HG02870 (cell line): ENCODE results near the gene STRN4.

Source experiments
- ATAC-seq: cut with Tn5 transposase; IDR thresholded peaks from one replicate; pipeline ENCODE4 v1.9.1; 2021; ENCODE audit warnings: mild to moderate bottlenecking, moderate library complexity; ENCODE audit not compliant: unreplicated experiment

STRN4 gene

DNA sequence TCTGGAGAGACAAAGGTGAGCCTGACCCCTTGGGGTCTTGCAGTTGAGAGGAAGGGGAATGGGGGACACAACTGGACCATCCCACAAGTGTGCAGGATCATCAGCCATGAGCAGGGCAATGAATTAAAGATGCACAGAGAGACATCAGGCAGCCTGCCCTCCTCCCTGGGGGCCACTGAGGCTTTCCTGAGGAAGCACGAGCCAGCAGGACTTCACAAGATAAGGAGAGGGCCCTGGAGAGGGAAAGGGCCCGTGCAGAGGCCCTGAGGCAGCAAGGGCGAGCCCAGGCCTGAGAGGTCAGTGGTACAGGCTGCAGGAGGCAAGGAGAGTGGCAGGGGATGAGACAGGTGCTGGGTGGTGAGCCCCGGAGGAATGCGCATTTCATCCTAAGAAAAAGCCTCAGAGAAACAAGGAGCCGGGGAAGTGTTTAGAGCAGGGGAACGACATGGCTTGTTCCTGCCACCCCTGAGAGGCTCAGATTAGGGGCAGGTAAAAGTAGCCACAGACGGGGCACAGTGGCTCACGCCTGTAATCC lies 20.3 kb downstream of the STRN4 start:
- no peak for ATAC-seq

DNA sequence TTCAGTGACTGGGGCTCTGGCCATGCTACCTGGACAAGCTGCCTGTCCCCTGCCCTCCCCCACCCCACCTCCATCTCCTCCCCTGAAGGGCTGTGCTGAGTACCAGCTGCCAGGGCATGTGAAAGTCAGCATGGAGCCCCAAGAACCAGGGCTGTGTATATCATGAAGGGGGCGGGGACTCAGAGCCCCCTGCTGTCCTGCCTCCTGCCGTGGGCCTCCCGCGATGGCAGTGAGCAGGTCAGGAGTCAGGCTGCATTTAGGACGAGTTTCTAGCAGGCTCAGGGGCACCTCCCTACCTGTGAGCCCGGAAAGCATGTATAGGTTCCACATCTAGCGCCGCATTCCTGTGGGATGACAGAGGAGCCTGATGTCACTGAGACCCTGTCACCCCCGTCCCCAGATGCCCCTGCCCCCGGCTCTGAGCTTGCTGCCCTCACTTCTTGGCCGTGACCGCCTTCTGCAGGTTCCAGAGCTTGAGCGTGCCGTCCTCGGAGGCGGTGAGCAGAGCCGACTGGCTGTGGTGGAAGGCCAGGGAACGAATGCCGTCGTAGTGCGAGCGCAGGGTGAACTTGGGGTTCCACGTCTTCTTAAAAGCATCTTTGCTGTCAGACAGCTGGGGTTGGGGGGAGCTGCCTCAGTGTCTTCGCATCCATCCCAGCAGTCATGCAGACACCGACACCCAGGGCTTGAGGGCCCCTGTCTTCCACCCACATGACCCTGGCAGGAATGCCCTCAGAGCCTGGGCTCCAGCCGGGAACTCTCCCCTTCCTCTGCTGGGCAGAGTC lies 21.0 kb downstream of the STRN4 start:
- ATAC-seq = no peak

DNA sequence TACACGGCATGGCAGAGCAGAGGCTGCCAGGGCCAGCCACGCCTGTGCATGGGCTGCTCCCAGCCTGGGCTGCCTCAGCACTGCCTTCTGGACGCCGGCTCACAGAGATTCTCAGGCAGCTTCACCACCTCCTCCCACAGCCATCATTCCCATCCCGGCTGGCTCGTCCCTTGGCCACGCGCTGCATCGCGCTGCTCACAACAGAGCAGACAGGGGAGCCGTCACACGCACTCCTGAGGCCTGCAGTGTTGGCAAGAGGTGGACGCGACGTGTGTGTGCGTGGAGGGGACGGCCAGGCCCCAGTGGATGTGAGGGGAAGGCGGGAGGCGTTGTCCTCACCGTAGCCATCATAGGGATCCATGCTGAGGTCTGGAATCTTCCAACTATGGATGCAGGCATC lies 21.8 kb downstream of the STRN4 start:
- ATAC-seq = no peak

DNA sequence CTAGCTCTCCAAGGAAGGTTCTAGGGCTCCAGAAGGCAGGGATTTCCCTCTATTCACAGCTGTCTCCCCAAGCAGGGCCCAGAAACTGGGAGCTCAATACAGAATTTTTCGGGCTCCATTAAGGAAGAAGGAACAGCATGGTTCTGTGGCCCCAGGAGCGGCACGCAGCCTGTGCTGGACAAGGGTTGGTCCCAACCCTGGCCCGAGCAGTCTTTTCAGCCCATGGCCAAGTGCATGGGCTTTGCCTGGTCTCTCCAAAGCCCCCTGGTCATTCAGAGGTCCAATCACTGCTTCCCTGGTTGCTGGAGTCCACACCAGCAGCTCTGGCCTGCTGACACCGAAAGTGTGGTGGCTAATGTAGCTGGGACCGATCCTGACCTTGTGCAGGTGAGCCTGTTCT lies 22.8 kb downstream of the STRN4 start:
- no peak for ATAC-seq

DNA sequence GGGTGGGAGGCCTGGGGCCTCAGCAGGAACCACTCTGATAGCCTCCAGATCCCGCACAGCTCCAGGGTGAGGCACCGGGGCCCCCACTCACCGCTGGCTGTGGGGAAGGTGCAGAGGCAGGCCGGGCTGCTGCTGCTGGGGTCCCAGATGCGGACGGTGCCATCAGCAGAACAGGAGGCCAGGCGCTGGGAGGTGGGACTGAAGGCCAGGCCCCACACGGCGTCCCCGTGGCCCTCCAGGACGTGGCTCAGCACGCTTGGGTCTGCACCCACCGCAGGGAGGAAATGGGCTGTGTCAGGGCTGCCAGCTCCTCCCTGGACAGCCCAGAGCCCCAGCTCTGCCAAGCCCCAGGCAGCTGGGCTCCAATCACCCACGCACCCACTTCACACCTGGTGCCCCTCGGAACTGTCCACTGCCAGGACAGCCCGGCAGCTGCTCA lies 23.2 kb downstream of the STRN4 start:
- no peak for ATAC-seq

DNA sequence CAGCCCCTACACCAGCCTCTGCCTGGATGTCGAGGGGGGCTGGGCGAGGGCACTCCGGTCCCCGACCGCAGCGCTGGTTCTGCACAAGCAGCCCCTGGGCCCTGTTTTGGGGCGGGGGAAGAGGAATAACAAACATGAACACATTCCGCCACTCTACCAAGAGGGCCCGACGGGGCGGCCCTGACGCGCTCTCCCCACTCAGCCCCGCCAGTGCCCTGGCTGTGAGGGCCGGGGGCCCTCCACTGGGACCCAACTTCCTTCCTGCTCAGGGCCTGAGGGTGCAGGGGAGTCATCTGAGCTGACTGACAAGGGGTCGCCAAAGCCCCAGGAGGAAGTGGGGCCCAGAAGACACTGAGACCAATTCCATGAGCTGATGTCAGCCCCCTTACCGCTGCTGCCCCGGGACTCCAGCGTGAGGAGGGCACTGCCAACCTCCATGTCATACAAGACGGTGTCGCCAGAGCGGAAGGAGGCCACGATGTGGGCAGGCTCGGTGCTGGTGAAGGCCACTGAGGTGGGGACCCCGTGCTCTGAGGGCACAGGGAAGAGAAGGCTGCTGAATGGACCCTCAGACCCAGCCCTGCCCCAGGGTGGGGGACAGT lies 23.7 kb downstream of the STRN4 start:
- no peak for ATAC-seq

DNA sequence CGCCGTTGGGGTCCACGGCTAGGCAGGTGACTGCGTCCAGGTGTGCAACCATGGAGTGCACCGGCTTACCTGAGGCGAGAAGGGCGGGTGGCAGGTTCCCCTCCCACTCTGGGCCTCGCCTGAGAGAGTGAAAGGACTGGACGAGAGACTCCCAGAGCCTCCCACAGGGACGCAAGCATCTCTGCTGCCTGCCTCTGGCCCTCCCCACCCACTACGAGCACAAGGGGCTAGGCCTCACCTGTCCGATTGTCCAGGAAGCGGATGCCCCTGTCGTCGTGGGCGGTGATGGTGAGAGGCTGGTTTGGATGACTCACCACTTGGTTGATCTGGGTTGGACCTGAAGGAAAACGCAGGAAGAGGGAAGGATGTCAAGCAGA lies 24.3 kb downstream of the STRN4 start:
- ATAC-seq = no peak

DNA sequence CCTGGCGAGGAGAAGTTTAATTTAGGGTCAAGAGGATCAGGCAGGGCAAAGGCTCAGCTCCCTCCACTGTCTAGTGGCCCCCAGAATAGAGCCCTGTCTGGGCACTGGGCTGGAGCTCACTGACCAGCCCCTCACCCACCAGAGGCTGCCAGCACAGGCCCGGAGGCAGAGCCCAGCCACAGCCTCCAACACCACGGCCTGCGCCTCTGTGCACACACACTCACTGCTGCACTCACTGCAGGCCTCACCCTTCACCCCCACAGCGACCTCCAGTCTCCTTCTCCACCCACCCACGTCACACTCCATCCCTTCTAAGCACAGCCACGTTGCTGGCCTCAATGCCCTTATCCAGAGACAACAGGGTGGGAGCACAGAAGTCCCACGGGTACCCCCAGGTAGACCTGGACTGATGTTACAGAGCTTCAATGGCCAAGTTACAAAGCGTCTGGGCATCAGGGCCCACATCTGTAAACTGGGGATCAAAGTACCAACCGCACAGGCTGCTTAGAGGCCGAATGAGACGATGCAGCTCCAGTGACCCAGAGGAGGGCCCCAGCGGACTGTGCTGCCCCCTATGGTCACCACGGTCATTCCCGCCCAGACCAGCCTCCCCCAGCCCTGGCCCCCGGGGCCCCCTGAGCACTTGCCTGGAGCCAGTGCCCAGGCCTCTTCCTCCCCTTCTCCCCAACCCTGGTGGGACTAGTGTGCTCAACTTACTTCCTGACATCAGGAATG lies 24.8 kb downstream of the STRN4 start:
- ATAC-seq = no peak

DNA sequence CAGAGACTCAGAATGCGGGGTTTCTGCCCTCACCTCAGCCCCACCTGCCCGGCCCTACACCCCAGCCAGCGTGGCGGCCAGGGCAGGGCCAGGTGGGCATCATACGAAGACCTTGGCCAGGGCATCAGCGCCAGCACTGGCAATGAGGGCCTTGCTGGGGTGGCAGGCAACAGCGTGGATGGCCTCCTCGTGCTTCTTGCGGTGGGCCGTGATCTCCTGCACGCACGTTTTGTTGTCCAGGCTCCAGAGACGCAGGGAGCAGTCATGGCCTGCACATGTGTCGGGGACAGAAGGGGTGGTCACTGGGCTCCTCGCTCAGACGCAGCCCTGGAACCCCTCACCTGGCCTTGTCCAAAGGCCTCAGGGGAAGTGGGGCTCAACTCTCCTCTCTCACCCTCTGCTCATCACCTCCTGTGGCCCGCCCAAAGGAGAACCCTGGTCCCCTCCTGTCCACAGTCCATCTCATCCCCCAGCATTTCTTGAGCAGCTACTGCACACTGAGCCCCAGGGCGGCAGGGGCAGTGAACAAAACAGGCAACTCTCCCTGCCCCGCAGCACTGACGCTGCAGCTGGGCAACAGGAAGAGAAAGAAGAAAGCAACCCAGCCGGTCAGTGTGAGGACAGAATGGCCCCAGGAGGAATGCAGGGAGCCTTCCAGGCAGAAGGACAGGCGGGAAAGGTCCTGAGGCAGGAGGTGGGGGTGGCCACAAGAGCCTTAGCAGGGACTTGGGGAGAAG lies 25.6 kb downstream of the STRN4 start:
- no peak for ATAC-seq

DNA sequence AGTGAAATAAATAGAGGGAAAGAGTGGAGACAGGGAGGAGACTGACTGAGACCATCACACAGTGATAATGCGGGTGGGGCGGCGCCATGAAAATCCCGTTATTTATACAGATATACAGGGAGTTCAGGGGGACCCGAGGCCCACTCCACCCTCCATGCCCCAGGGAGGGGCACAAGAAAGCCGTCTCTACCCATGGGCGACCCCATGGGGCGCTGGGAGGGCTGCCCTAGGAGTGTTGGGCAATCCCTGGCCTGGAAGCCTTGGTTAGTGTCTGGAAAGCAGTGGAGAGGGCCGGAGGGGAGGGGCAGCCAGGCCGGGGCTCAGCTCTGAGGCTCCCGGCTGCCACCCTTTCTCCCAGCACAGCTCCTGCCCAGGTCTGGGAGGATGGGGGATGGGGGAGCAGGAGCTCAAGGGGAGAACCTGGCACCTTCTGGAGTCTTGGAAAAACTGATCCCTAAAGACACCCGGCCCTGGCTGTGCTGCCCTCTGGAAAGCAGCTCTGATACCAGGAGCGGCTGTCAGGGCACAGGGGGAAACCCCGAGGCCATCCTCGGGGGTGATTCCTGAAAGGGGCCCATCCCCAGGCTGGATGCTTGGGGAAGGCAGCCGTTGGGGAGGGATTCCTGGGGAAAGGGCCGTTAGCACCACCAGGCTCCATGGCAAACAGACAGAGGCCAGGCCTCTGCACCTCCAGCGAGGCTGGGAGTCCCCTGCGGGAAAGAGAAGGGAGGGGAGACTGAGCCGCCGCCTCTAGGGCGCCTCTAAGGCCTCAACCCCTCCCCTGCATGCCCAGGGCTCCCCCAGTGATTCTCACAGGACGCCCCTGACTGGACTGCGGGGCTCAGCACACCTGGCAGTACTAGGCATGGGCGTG lies 26.4 kb downstream of the STRN4 start:
- ATAC-seq = no peak

DNA sequence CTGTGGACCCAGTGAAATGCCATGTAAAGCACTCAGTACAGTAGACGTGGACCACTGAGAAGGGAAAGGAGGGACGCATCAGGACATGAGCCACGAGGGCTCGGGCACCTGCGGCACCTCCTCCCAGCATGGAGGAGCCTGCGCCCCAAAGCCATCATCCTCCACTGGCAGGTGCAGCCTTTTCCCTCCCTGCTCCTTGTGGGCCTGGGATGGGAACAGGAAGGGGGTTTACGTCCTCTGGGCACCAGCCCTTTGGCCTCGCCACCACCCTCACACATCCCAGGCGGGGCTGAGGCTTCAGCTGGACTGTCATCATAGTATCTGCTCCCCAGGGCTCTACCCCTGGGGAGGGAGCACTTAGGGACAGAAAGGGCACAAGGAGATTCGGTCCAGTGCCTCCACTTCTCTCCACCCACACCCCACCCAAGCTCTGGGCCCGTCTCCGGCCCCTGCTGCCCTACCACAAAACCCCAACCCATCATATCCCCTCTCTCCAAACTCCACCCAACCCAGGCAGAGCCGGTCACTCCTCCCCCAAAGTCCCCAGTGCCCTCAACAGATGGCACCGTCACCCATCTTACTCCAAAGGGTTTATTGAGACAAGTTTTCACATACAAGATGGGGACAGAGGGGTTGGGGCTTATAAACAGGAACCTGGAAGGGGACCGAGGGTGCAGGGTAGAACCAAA lies 27.2 kb downstream of the STRN4 start:
- ATAC-seq = no peak

DNA sequence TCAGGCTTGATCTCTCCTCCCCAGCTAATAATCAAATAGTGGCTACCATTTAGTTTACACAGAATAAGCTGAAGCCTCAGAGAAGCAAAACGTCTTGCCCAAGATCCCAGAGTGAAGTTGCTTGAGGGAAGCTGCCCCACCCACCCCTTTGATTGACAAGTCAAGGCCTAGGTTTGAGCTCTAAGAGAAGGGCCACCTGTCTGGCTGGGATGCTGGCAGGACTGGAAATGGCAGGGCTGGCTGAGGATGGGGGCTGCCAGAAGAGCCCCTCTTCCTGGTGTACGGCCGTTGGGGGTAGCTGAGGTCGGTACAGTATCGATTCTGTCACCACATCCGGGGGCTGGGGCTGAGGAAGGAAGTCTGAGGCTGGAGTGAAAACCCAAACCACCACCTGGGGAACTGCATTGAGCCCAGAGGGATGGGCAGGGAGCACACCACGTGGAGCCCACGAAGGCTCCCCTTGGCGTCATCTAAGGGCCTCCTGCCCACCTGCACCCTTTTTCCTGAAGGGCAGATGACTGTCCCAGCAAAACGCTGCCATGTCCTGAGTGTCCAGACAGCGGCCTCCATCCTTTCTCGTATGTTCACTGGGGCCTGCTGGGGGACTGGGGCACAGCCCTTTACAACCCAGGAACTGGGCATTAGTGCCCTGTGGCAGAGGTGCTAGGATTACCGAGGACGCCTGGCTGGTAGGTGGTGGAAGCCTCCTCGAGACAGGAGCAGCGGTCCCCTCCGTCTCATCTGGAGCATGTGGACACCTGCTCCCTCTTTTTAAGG lies 27.9 kb downstream of the STRN4 start:
- ATAC-seq = no peak

DNA sequence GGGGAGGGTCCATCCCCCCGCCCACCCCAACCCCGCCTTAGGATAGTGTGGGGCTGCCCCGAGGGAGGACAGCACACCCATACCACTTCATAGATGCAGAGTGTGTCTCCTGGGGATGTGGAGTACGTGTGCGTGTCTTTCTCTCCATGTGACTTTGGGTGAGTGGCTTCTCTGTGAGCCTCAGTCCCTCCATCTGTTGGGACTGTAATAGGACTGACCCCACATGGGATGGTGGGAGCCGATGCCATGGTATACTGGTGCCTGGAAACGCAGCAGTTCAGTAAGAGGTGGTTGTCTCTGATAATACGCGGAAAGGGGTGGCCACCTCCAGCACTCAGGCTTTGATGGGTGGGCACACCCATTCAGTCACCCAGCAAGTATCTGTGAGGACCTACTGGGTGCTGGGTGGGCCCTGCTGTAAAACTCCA lies 28.5 kb downstream of the STRN4 start:
- no peak for ATAC-seq

DNA sequence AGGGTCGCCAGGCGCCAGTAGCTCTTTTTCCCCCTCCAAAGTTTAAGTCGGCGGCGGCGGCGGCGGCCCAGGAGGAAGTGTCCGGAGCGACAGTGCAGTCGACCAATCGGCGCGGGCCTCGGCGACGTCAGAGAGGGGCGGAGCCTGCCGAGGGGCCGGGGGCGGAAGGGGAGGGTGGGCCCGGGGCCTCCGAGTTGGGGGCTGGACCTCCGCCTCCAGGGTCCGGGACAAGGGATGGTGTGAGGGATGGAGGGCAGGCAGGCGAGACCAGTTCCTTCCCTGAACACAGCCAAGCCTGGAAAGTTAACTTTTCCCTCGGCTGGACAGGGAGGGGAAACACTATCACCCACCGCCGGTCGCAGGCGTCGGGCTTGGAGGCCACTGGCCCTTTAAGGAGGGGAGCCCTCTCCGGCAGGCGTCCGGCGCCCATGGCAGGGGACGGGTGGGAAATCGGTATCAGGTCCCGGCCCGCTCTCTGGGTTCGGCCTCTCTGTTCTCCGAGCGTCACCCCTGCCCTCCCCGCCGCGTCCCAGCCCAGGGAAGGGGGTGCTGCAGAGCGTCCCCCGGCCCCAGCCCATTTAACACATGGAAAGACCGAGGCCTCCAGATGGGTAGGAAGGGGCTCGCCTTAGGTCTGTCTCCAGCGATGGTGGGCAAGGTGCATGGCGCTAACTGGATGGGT lies 29.1 kb downstream of the STRN4 start, which contains the start of gene PRKD2:
TSS of gene PRKD2 (minus strand) at position 81 of the 682 bp plus-strand sequence. CDS start 744 bp downstream, outside the sequence.
- no peak for ATAC-seq

DNA sequence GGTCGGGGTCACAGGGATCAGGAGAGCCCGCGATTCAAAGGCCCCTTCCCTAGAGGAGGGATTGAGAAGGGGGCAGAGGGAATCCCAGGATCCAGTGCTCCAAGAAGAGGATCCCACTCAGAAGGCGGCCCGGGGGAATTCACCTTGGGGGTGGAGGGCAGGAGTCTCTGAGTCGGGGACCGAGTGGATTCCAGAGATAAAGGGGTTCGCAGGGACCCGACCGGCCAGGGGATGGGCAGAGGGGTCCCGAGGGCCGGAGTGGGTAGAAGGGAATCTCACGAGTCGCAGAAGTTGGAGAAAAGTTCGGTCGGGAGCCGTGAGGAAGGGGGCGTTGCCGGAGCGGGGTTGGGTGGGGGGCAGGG lies 29.6 kb downstream of the STRN4 start:
- ATAC-seq = no peak

DNA sequence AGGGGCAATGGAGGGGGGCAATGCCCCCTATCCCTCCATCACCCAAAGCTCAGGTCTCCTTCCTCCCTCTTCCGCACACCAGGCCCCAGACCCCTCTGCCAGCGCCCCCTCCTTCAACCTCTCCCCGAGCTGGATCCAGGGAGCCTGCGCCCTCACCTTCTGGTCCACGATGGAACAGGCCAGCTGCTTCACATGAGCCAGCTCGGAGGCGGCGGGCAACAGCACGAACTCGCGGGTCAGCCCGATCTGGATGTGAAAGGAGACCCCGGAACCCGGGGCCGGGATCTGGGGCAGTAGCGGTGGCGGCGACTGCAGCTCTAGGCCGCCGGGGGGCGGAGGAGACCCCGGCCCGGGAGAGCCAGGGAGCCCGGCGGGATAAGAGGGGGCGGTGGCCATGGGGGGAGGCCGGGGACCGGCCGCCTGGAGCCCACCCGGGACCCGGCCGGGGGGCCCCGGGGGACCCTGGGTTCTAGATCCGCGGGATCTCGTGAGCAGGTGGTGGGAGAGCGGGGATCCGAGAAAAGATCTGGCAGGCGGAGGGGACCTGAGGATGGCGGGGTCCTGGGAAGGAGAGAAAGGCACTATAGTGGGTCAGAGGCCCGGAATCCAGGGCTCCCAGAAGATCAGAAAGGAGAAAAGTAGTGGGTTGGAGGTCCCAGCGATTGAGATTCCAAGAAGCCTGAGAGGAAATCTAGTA lies 30.1 kb downstream of the STRN4 start:
- ATAC-seq = no peak

DNA sequence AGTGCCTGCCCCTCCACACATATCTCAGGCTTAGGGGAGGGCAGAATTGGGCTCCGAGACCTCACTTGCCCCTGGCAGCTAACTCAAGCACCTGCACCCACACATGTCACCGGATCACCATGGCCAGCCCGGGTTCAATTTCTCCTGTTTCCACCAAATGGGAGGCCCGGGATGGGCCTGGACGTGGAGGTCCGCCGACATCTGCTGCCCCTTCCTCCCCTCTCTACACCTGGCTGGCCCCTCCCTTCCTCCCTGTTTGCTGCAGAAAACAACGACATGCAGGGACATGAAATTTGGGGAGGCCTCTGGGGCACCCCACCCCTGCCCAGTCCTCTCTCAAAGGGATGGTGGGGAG lies 30.7 kb downstream of the STRN4 start:
- ATAC-seq = no peak
